HG03457 (cell line): ENCODE measurements around the gene KANTR.

Experiments used
- ATAC-seq: cut with Tn5 transposase; IDR thresholded peaks from one replicate; pipeline ENCODE4 v1.9.1; 2021; ENCODE audit warnings: moderate number of reproducible peaks; ENCODE audit not compliant: unreplicated experiment

KANTR gene

GRCh38 chrX:53093748-53094581, at the start of gene KANTR:
Gene KANTR (plus strand): TSS chrX:53094142. CDS start chrX:53124273, 30,131 bp downstream.
- ATAC-seq: peak; percentile 71

GRCh38 chrX:53044995-53045394, 48.9 kb upstream of the KANTR start:
- no peak for ATAC-seq

GRCh38 chrX:53047228-53047627, 46.7 kb upstream of the KANTR start:
- no peak for ATAC-seq

GRCh38 chrX:53048169-53049126, 45.5 kb upstream of the KANTR start, which contains the start of gene GPR173:
Gene GPR173 (plus strand): TSS chrX:53048789. CDS start chrX:53076622, 27,833 bp downstream.
- no peak for ATAC-seq

GRCh38 chrX:53049127-53049517, 44.8 kb upstream of the KANTR start:
- no peak for ATAC-seq

GRCh38 chrX:53050841-53051240, 43.1 kb upstream of the KANTR start:
- no peak for ATAC-seq

- no peak for ATAC-seq
Measured at GRCh38 chrX:53055244-53055849, 38.6 kb upstream of the KANTR start.

- no peak for ATAC-seq
Measured at GRCh38 chrX:53056292-53056691, 37.6 kb upstream of the KANTR start.

- no peak for ATAC-seq
Measured at GRCh38 chrX:53065104-53065503, 28.8 kb upstream of the KANTR start.

- no peak for ATAC-seq
Measured at GRCh38 chrX:53071064-53071463, 22.9 kb upstream of the KANTR start.

- ATAC-seq: no peak
Measured at GRCh38 chrX:53071604-53072417, 22.1 kb upstream of the KANTR start.

- ATAC-seq: no peak
Measured at GRCh38 chrX:53072418-53073114, 21.4 kb upstream of the KANTR start.

- no peak for ATAC-seq
Measured at GRCh38 chrX:53073115-53073586, 20.8 kb upstream of the KANTR start.

GRCh38 chrX:53075011-53075410, 18.9 kb upstream of the KANTR start:
- ATAC-seq: no peak

- ATAC-seq: no peak
Measured at GRCh38 chrX:53076671-53077070, 17.3 kb upstream of the KANTR start.

- no peak for ATAC-seq
Measured at GRCh38 chrX:53077207-53078197, 16.4 kb upstream of the KANTR start.

GRCh38 chrX:53078943-53079342, 15.0 kb upstream of the KANTR start:
- no peak for ATAC-seq
